Neural cell (in vitro differentiated cells): ENCODE measurements around the gene GPRC5B.

Experiments
- EP300 ChIP-seq: fragments of 450-650 bp; conservative IDR thresholded peaks from 2 replicates; pipeline ENCODE4 v1.6.1; 2014; ENCODE audit warnings: antibody characterized with exemption, mild to moderate bottlenecking, moderate library complexity; ENCODE audit not compliant: poor library complexity, severe bottlenecking
- EZH2 ChIP-seq: fragments of 200-600, 300-800 bp; shearing (Covaris generic), sonication (generic); IDR thresholded peaks from 2 replicates; pipeline ENCODE4 v1.6.1; 2014; ENCODE audit warnings: antibody characterized with exemption, low read length, borderline replicate concordance, mild to moderate bottlenecking; ENCODE audit not compliant: insufficient read depth, poor library complexity, severe bottlenecking
- MXI1 ChIP-seq: fragments of 450-650 bp; conservative IDR thresholded peaks from 2 replicates; pipeline ENCODE4 v1.6.1; 2014; ENCODE audit warnings: antibody characterized with exemption, mild to moderate bottlenecking; ENCODE audit not compliant: poor library complexity, severe bottlenecking
- POLR2AphosphoS5 ChIP-seq: IDR thresholded peaks from 2 replicates; pipeline ENCODE4 v1.6.1; 2012
- RAD21 ChIP-seq: fragments of 450-650 bp; conservative IDR thresholded peaks from 2 replicates; pipeline ENCODE4 v1.6.1; 2014; ENCODE audit warnings: antibody characterized with exemption, mild to moderate bottlenecking, moderate library complexity
- SMC3 ChIP-seq: fragments of 450-650 bp; conservative IDR thresholded peaks from 2 replicates; pipeline ENCODE4 v1.6.1; 2014; ENCODE audit warnings: antibody characterized with exemption, mild to moderate bottlenecking, moderate library complexity; ENCODE audit not compliant: poor library complexity
- TAF1 ChIP-seq: IDR thresholded peaks from 2 replicates; pipeline ENCODE4 v1.6.1; 2012; ENCODE audit warnings: low read depth
- TF ChIP-seq, protein P1 (sequence below): fragments of 450-650 bp; IDR thresholded peaks from 2 replicates; pipeline ENCODE4 v1.5.1; 2014; ENCODE audit warnings: antibody characterized with exemption, mild to moderate bottlenecking, moderate library complexity; ENCODE audit not compliant: poor library complexity, severe bottlenecking
- TF ChIP-seq, protein P2 (sequence below): IDR thresholded peaks from 2 replicates; pipeline ENCODE4 v1.6.1; 2012; ENCODE audit warnings: borderline replicate concordance

DNA sequence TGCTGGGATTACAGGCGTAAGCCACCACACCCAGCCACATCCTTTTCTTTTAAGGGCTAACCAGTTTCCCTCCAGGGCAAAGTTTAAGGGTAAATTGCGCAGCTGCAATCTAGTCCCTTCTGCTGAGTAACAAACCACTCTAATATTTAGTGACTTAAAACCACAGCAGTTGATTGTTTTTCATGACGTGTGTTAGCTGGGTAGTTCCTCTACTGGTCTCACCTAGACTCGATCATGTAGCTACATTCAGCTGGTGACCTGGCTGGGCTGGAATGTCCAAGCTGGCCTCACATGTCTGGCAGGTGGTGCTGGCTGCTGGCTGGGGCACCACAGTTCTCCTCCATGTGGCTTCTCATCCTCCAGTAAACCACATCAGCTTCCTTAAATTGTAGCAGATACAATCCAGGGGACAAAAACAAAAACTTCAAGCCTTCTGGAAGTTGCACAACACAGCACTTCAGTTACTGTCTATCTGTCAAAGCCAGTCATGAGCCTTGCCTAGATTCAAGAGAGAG is 75.5 kb downstream of the GPRC5B start:
- TF ChIP-seq, protein P1, sequence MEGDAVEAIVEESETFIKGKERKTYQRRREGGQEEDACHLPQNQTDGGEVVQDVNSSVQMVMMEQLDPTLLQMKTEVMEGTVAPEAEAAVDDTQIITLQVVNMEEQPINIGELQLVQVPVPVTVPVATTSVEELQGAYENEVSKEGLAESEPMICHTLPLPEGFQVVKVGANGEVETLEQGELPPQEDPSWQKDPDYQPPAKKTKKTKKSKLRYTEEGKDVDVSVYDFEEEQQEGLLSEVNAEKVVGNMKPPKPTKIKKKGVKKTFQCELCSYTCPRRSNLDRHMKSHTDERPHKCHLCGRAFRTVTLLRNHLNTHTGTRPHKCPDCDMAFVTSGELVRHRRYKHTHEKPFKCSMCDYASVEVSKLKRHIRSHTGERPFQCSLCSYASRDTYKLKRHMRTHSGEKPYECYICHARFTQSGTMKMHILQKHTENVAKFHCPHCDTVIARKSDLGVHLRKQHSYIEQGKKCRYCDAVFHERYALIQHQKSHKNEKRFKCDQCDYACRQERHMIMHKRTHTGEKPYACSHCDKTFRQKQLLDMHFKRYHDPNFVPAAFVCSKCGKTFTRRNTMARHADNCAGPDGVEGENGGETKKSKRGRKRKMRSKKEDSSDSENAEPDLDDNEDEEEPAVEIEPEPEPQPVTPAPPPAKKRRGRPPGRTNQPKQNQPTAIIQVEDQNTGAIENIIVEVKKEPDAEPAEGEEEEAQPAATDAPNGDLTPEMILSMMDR = no peak
- TF ChIP-seq RAD21 (no peak), EZH2 (no peak), POLR2AphosphoS5 (no peak), EP300 (no peak), TAF1 (no peak), SMC3 (no peak), MXI1 (no peak)
- TF ChIP-seq, protein P2, sequence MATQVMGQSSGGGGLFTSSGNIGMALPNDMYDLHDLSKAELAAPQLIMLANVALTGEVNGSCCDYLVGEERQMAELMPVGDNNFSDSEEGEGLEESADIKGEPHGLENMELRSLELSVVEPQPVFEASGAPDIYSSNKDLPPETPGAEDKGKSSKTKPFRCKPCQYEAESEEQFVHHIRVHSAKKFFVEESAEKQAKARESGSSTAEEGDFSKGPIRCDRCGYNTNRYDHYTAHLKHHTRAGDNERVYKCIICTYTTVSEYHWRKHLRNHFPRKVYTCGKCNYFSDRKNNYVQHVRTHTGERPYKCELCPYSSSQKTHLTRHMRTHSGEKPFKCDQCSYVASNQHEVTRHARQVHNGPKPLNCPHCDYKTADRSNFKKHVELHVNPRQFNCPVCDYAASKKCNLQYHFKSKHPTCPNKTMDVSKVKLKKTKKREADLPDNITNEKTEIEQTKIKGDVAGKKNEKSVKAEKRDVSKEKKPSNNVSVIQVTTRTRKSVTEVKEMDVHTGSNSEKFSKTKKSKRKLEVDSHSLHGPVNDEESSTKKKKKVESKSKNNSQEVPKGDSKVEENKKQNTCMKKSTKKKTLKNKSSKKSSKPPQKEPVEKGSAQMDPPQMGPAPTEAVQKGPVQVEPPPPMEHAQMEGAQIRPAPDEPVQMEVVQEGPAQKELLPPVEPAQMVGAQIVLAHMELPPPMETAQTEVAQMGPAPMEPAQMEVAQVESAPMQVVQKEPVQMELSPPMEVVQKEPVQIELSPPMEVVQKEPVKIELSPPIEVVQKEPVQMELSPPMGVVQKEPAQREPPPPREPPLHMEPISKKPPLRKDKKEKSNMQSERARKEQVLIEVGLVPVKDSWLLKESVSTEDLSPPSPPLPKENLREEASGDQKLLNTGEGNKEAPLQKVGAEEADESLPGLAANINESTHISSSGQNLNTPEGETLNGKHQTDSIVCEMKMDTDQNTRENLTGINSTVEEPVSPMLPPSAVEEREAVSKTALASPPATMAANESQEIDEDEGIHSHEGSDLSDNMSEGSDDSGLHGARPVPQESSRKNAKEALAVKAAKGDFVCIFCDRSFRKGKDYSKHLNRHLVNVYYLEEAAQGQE = no peak
